ENCODE measurements around the gene KLHDC9.

The KLHDC9 gene

GRCh38 chr1:161131523-161132409 lies 33.6 kb downstream of the KLHDC9 start:
- no peak for DNase-seq (ENCODE audit: low read depth in 3 of 3, low spot score in 1 of 3)

- DNase-seq (ENCODE audit: low read depth in 3 of 3, low spot score in 1 of 3) = peak; percentile 78 to 83 (median 81)
These were observed 34.5 kb downstream of the KLHDC9 start, which contains the start of gene DEDD for GRCh38 chr1:161132410-161133219. TSS of gene DEDD (minus strand) at chr1:161132667. CDS start at chr1:161124462, 8,205 bp downstream.

GRCh38 chr1:161133220-161133740 lies 35.1 kb downstream of the KLHDC9 start:
- DNase-seq (ENCODE audit: low read depth in 3 of 3, low spot score in 1 of 3) = no peak

- DNase-seq (ENCODE audit: low read depth in 3 of 3, low spot score in 1 of 3) = no peak
These were observed 39.7 kb downstream of the KLHDC9 start for GRCh38 chr1:161137881-161138280.

- DNase-seq (ENCODE audit: low read depth in 3 of 3, low spot score in 1 of 3) = no peak
These were observed 40.3 kb downstream of the KLHDC9 start for GRCh38 chr1:161138431-161138830.

GRCh38 chr1:161139766-161140165 lies 41.6 kb downstream of the KLHDC9 start:
- DNase-seq (ENCODE audit: low read depth in 3 of 3, low spot score in 1 of 3) = no peak

- no peak for DNase-seq (ENCODE audit: low read depth in 3 of 3, low spot score in 1 of 3)
These were observed 42.7 kb downstream of the KLHDC9 start for GRCh38 chr1:161140755-161141400.

- DNase-seq (ENCODE audit: low read depth in 3 of 3, low spot score in 1 of 3) = no peak
These were observed 47.7 kb downstream of the KLHDC9 start for GRCh38 chr1:161145832-161146231.

All from stimulated activated CD4-positive, alpha-beta T cell treated with anti-CD3 and anti-CD28 coated beads, TNF-alpha, amount 100 ng/mL, for 1 hour (primary cell).